ENCODE results near the gene NRXN2.

DNA sequence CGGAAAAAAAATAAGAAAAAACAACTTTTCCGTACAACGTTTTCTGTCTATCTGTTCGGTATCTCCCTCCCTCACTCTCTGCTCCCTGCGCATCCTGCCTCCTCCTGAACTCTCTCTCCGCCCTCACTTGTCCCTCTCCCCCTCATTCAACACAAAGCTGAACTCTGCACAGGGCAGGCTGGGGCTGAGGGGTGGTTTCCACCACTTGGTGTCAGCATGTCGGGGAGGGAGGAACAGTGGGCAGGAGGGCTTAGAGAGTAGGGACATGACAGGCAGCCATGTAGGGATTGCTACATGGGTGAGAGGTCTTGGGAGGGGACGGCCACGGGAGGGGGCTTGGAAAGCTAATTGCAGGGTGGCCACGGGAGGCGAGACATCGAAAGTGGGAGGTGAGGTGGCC is 114.4 kb downstream of the NRXN2 start:
- TF ChIP-seq POLR2A (IDR thresholded peaks at IDR 0.05; ENCODE audit: low read length) (no peak), GATA1 (IDR thresholded peaks at IDR 0.05; ENCODE audit: low read depth, low read length) (no peak)
